ENCODE data around the gene C11orf91.
"Not testable (repeated sequence)": the region's sequence is repeated elsewhere in the genome, so short reads cannot be mapped to it uniquely, and the experiment has no call there.

The C11orf91 gene

GRCh38 chr11:33721426-33721825 is 20.8 kb upstream of the C11orf91 start:
- DNase-seq, result no peak

- no peak for DNase-seq
Measured at GRCh38 chr11:33719587-33719986, 19.0 kb upstream of the C11orf91 start.

GRCh38 chr11:33718440-33718839 is 17.8 kb upstream of the C11orf91 start:
- no peak for DNase-seq

GRCh38 chr11:33716243-33716642 is 15.6 kb upstream of the C11orf91 start:
- DNase-seq, result no peak

GRCh38 chr11:33713856-33714398 is 13.3 kb upstream of the C11orf91 start:
- no peak for DNase-seq

DNA sequence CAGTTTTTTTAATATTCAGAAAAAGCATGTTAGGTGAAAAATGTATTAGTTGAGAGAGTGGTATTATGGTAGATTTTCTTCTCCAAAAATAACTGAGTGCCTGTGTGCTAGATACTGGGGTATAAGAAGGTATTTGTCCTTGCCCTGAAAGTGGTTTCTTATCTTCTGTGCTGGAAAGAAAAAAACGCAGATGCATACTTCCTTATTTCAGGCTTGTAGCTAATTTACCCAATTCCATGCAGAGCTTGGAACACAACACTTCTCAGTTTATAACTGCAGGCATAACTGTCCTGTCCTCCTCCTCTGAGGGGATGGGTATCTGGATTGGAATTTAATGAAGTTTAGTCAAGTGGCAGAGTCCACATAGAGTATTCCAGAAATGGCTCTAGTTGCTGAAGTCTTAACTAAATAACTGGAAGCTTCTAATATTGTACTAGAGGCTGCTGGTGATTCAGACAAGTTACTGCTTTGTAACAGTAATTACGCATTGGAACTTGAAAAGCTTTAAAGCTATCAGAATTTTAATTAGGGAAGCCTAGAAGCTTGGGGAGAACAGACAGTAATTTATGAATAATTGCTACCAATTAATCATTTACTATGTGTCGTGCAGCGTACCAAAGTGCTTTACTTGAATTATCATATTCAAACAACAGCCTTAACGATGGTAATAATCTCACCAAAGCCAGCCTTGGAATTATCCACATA is 12.7 kb upstream of the C11orf91 start:
- no peak for DNase-seq

- no peak for DNase-seq
Measured at GRCh38 chr11:33712436-33712835, 11.8 kb upstream of the C11orf91 start.

DNA sequence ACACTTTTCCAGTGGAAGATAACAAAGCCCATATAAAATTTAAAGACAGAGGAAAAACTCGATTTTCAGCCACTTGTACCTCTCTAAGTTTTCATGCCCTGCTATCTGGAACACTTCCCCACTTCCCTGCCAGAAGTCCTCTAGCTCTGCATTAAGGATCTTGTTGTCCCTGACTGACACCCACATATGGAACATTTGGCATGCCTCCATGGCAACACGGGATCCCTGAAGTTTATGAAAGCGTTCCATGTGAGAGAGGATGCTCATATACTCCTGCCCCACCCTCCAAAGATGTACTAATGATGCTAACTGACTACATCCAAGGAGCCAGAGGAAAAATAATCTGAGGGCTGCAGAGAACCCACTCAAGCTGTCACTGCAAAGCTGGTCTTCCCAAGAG is 8.8 kb upstream of the C11orf91 start:
- DNase-seq, result no peak

- DNase-seq, result no peak
Measured at GRCh38 chr11:33708985-33709384, 8.4 kb upstream of the C11orf91 start.

DNA sequence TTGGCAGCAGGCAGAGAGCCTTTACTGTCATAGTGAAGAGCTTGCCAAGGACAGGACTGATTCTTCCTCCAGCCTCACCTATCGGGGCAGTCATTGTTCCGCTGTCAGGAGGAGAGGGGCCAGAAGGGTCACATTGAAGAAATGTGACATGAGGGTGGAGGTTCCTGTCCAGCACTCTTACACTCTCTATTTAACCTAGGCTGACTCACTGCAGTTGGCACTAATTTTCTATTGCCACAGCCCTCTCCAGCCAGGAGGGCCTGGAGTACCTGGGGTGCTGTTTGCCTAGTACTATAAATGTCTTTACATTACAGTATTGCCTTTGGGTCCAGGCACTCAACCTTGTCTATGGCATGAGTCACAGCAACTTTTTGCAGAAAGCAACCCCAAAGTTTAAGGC is 7.2 kb upstream of the C11orf91 start:
- DNase-seq, result not testable (repeated sequence)

- DNase-seq, result no peak
Measured at GRCh38 chr11:33706966-33707365, 6.3 kb upstream of the C11orf91 start.

GRCh38 chr11:33706546-33706945 is 5.9 kb upstream of the C11orf91 start:
- DNase-seq, result no peak

- no peak for DNase-seq
Measured at GRCh38 chr11:33704240-33705002, 3.8 kb upstream of the C11orf91 start.

GRCh38 chr11:33703788-33704187 is 3.2 kb upstream of the C11orf91 start:
- DNase-seq, result no peak

GRCh38 chr11:33703234-33703633 is 2.6 kb upstream of the C11orf91 start:
- DNase-seq, result no peak

- DNase-seq, result no peak
Measured at GRCh38 chr11:33701302-33702230, 940 bp upstream of the C11orf91 start.

- DNase-seq, result no peak
Measured at GRCh38 chr11:33700063-33700501, 544 bp downstream of the C11orf91 start.

GRCh38 chr11:33699515-33700062 is 1.0 kb downstream of the C11orf91 start:
- no peak for DNase-seq

- DNase-seq, result no peak
Measured at GRCh38 chr11:33698921-33699320, 1.7 kb downstream of the C11orf91 start.

GRCh38 chr11:33697997-33698396 is 2.6 kb downstream of the C11orf91 start:
- no peak for DNase-seq

GRCh38 chr11:33696931-33697638 is 3.5 kb downstream of the C11orf91 start:
- DNase-seq, result no peak

DNA sequence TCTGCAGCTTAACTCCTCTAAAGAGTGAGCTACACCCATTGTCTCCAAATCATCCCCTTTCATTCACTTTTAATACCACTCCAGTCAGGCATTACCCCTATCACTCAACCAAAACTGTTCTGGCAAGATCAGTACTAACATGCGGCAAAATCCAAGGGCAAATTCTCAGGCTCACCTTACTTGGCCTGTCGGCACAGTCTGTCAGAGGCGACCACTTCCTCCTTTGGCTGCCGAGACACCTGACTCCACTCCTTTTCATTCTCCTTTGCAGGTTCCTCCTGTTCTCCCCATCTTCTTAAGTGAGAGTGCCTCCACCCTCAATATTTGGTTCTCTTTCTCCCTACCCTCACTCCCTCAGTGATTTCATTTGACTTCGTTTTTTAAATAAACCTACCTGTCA is 4.2 kb downstream of the C11orf91 start:
- no peak for DNase-seq

Data from NCI-H1930 (cell line).